ENCODE results near the gene HOOK2. TPM values are rescaled to one million over a fixed set of nuclear protein-coding genes. Genes with fewer than 3 reads are reported as not detected.

The HOOK2 gene
- total RNA-seq, 1 donor: 8.3 TPM

DNA sequence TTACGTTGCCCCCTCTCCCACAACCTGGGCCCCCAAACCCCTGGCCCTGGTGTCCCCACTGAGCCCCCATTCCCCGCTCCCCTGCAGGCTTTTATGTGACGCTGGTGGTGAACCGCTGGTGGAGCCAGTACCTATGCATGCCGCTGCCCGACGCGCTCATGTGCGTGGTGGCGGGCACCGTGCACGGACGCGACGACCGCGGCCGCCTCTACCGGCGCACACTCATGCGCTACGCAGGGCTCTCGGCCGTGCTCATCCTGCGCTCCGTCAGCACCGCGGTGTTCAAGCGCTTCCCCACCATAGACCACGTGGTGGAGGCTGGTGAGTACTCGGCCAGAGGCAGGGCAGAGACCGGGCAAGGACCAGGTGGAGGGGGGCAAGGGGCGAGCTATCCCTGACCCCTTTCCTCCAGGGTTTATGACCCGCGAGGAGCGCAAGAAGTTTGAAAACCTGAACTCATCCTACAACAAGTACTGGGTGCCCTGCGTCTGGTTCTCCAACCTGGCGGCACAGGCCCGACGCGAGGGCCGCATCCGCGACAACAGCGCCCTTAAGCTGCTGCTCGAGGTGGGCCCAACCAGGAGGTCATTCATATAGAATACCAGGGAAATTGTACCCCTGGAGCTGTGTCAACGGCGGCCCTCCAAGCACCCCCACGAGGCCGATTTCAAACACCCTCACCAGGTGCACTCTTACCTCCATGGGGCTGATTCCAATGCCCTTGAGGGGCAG is 20.7 kb downstream of the HOOK2 start:
- no peaks in the 10 kb centered on the region for H3K27me3 ChIP-seq (ENCODE audit: insufficient read depth, low read length)
- no peaks in the 10 kb centered on the region for H3K9me3 ChIP-seq (ENCODE audit: low read depth, low read length)
- peaks cover 9% of the 10 kb centered on the region for H3K4me1 ChIP-seq (ENCODE audit: insufficient read depth, low read length)
- no peak overlapping the region for H3K4me3 ChIP-seq (ENCODE audit: low read length)

GRCh38 chr19:12752056-12752781 is 23.1 kb downstream of the HOOK2 start:
- no peaks in the 10 kb centered on the region for H3K9me3 ChIP-seq (ENCODE audit: low read depth, low read length)
- no peak overlapping the region for H3K4me3 ChIP-seq (ENCODE audit: low read length)
- peaks cover under 1% of the 10 kb centered on the region for H3K4me1 ChIP-seq (ENCODE audit: insufficient read depth, low read length)
- no peaks in the 10 kb centered on the region for H3K27me3 ChIP-seq (ENCODE audit: insufficient read depth, low read length)

DNA sequence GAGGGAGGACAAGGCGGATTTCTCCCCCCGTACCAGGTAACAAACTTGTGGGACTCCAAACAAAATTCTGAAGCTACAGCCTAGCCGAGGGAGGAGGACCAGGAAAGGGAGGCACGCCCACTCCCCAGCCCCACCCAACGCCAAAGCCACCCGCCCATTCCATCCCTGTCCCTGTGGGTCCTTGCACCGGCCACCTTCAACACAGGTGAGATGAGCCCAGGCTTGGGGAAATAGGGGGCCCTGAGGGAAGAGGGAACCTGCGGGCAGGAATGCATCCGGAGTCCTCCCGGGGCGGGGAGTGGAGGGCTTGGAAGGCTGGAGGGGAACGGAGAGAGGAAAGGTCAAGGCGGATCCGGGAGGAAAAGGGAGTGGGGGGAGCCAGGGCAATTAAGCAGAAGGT is 23.7 kb downstream of the HOOK2 start, which contains the start of gene BEST2:
Gene BEST2, plus strand, starts transcription at position 157 of the 400 bp plus-strand sequence. CDS start 802 bp downstream, outside the sequence.
- H3K4me3 ChIP-seq (ENCODE audit: low read length): no peak within 1 kb of the TSS
- H3K9me3 ChIP-seq (ENCODE audit: low read depth, low read length): no peaks in the 10 kb centered on the region
- H3K27me3 ChIP-seq (ENCODE audit: insufficient read depth, low read length): no peaks in the 10 kb centered on the region
- no peaks in the 10 kb centered on the region for H3K4me1 ChIP-seq (ENCODE audit: insufficient read depth, low read length)

GRCh38 chr19:12750851-12751250 is 24.5 kb downstream of the HOOK2 start:
- H3K27me3 ChIP-seq (ENCODE audit: insufficient read depth, low read length): no peaks in the 10 kb centered on the region

DNA sequence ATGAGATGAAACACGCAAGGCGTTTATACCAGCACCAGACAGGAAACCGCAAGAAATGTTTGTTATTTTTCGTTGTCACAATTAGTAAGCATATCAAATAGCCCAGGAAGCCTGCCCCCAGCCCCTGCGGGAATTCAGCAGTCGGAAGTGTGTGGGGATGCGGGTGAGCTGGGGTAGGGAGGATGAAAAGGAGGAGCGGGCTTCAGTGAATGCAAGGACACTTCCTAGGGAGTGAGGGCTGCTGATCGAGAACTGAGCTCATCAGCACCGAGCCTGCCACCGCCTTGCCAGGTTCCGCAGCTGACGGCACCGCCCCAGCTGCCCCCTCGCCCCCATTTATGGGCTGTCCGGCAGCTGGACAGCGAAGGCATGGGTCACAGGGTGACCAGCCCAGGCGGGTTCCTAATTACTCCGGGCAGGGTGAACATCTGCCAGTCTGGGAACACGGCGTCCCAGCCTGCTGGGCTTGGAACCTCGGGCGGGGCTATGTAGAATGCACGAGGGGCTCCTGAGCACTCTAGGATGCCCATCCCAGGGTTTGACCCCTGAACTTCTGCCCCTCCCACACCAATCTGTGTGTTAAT is 25.3 kb downstream of the HOOK2 start:
- Histone ChIP-seq H3K4me1 (ENCODE audit: insufficient read depth, low read length) (no peaks in the 10 kb centered on the region), H3K27me3 (ENCODE audit: insufficient read depth, low read length) (no peaks in the 10 kb centered on the region), H3K4me3 (ENCODE audit: low read length) (no peak overlapping the region), H3K9me3 (ENCODE audit: low read depth, low read length) (no peaks in the 10 kb centered on the region)

More at GRCh38 chr19:12750851-12751250, 24.5 kb downstream of the HOOK2 start:
- H3K4me1 ChIP-seq (ENCODE audit: insufficient read depth, low read length): no peaks in the 10 kb centered on the region
- H3K4me3 ChIP-seq (ENCODE audit: low read length): no peak overlapping the region
- H3K9me3 ChIP-seq (ENCODE audit: low read depth, low read length): no peaks in the 10 kb centered on the region

DNA sequence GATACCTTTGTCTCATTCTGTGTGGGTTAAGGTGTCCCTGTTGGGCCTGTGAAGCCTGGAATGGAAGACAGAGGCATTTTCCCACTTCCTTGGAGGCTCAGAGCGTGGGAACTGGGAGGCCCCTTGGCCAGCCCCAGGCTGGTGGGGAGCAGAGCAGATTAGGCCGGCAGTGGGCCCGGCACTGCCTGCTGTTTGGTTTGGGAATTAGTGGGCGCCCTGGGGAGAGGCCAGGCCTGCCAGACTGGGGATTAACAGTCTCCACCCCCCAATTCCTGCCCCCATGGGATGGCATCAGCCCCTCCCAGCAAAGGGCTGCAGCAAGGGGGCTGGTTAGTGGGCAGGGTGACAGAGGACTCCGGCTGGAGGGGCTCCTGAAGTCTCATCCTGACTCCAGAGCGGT is 26.9 kb downstream of the HOOK2 start:
- H3K9me3 ChIP-seq (ENCODE audit: low read depth, low read length): no peaks in the 10 kb centered on the region
- no peaks in the 10 kb centered on the region for H3K4me1 ChIP-seq (ENCODE audit: insufficient read depth, low read length)
- no peak overlapping the region for H3K4me3 ChIP-seq (ENCODE audit: low read length)
- H3K27me3 ChIP-seq (ENCODE audit: insufficient read depth, low read length): no peaks in the 10 kb centered on the region

- Histone ChIP-seq H3K4me3 (ENCODE audit: low read length) (no peak overlapping the region), H3K4me1 (ENCODE audit: insufficient read depth, low read length) (no peaks in the 10 kb centered on the region), H3K27me3 (ENCODE audit: insufficient read depth, low read length) (no peaks in the 10 kb centered on the region), H3K9me3 (ENCODE audit: low read depth, low read length) (no peaks in the 10 kb centered on the region)
Measured at GRCh38 chr19:12745166-12745897, 30.0 kb downstream of the HOOK2 start.

- Histone ChIP-seq H3K4me1 (ENCODE audit: insufficient read depth, low read length) (peaks cover 39% of the 10 kb centered on the region), H3K27me3 (ENCODE audit: insufficient read depth, low read length) (no peaks in the 10 kb centered on the region), H3K9me3 (ENCODE audit: low read depth, low read length) (no peaks in the 10 kb centered on the region), H3K4me3 (ENCODE audit: low read length) (peak overlapping the region; percentile 82)
Measured at GRCh38 chr19:12737835-12738351, 37.5 kb downstream of the HOOK2 start.

DNA sequence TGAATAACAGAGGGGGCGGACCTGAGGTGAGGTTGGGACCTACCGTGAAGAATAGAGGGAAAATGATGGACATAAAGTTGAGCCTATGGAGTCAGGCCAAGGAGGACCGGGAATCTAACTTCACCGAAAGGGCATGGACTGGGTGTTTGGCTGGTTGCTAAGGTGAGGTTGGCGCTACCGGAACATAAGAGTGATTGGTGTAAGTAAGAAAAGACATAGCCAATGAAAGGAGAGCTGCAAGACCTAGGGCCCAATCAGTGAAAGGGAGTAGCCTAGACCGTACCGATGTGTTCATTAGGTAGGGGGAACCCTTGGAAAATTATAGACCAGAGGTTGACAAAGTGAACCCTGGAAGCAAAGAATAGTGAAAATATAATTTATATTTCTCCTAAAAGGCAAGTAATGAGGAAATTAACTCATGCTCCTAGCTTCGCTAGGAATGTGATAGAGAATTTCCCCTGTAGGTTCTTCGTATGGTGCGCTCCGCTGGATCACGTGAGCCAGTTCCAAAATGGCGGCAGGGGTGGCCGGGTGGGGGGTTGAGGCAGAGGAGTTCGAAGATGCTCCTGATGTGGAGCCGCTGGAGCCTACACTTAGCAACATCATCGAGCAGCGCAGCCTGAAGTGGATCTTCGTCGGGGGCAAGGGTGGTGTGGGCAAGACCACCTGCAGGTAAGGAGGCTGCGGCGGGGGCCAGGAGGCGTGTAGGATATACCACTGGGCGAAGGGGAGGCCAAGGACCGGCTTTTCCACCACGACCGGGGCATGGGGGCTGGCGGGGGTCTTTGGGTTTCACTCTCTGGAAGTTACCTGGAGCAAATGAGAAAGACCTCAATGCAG is 38.1 kb downstream of the HOOK2 start, which contains the start of gene GET3:
Gene GET3, plus strand, starts transcription at position 503 of the 840 bp plus-strand sequence. Its CDS starts 9 bp downstream, at position 512.
- Histone ChIP-seq H3K27me3 (ENCODE audit: insufficient read depth, low read length) (no peaks in the 10 kb centered on the region), H3K4me3 (ENCODE audit: low read length) (peak within 1 kb of the TSS; percentile 82), H3K9me3 (ENCODE audit: low read depth, low read length) (no peaks in the 10 kb centered on the region), H3K4me1 (ENCODE audit: insufficient read depth, low read length) (peaks cover 46% of the 10 kb centered on the region)

- Histone ChIP-seq H3K27me3 (ENCODE audit: insufficient read depth, low read length) (no peaks in the 10 kb centered on the region), H3K4me1 (ENCODE audit: insufficient read depth, low read length) (peaks cover 71% of the 10 kb centered on the region), H3K4me3 (ENCODE audit: low read length) (peak overlapping the region; percentile 83), H3K9me3 (ENCODE audit: low read depth, low read length) (no peaks in the 10 kb centered on the region)
Measured at GRCh38 chr19:12733369-12734214, 41.8 kb downstream of the HOOK2 start.

DNA sequence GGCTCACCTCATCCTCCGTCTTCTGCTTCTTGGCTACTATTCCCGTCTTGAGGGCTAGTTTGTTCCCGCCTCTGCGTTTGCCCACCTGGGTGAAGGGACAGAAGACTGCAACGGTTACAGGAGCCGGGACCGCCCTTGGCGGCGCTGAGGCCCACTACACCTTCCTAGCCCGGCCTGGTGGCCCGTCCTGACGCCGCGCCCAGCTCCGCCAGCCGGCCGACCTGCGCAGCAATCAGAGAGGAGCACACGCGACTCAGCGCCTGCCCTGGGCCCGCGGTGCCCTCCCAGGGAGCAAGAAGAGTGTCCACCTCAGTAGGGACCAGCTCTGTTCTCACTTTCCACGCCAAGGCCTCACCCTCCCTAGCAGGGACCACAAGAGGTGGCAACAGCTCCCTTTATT is 44.0 kb downstream of the HOOK2 start:
- Histone ChIP-seq H3K27me3 (ENCODE audit: insufficient read depth, low read length) (no peaks in the 10 kb centered on the region), H3K9me3 (ENCODE audit: low read depth, low read length) (no peaks in the 10 kb centered on the region), H3K4me3 (ENCODE audit: low read length) (no peak overlapping the region), H3K4me1 (ENCODE audit: insufficient read depth, low read length) (peaks cover 54% of the 10 kb centered on the region)

DNA sequence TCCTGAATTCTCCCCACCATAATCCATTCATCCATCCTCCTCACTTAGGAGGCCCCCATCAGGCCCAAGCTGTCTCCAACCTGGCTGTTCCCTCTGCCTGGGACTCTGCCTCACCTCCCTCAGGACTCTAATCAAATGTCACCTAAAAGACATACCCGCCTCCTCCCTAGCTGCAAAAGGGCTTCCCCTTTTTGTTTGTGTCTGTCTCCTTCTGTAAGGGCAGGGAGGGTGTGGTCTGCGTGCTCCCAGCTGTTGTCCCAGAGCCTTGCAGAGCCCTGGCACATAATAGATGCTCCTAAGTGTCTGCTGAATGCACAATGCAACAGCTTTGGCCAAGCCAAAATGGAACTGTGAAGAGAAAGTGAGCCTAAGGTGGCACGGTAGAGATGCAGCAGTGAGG is 45.3 kb downstream of the HOOK2 start:
- Histone ChIP-seq H3K9me3 (ENCODE audit: low read depth, low read length) (no peaks in the 10 kb centered on the region), H3K4me1 (ENCODE audit: insufficient read depth, low read length) (peaks cover 46% of the 10 kb centered on the region), H3K27me3 (ENCODE audit: insufficient read depth, low read length) (no peaks in the 10 kb centered on the region), H3K4me3 (ENCODE audit: low read length) (no peak overlapping the region)

DNA sequence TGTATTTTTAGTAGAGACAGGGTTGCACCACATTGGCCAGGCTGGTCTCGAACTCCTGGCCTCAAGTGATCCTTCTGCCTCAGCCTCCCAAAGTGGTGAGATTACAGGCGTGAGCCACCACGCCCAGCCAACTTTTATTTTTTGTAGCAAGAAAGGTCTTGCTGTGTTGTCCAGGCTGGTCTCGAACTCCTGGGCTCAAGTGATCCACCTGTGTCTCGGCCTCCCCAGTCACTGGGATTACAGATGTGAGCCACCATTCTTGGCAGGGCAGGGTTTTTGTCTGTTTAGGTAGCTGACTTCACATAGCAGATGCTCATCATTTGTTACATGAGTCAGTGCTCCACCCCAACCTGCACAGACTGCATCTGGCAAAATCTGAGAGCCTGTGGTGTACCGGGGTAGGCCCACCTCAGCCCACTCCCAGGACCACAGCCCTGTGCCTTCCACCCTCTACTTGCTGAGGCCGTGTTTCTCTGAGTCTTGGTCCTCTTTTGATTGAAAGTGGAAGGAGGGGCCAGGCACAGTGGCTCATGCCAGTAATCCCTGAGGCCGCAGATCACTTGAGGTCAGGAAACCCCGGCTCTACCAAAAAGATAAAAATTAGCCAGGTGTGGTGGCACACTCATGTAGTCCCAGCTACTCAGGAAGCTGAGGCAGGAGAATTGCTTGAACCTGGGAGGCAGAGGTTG is 47.5 kb downstream of the HOOK2 start:
- peaks cover 47% of the 10 kb centered on the region for H3K4me1 ChIP-seq (ENCODE audit: insufficient read depth, low read length)
- no peaks in the 10 kb centered on the region for H3K9me3 ChIP-seq (ENCODE audit: low read depth, low read length)
- no peaks in the 10 kb centered on the region for H3K27me3 ChIP-seq (ENCODE audit: insufficient read depth, low read length)
- no peak overlapping the region for H3K4me3 ChIP-seq (ENCODE audit: low read length)

Measured in mononuclear cell (primary cell).